Kidney epithelial cell (primary cell): ENCODE measurements around the gene RAD51B. TPM values are rescaled to one million over a fixed set of nuclear protein-coding genes. Genes with fewer than 3 reads are reported as not detected.

Experiments
- DNase-seq: peaks from one replicate; pipeline ENCODE4 v3.0.0-alpha.2; 2010; ENCODE audit warnings: low read depth
- H3K27me3 ChIP-seq: 2 replicates; pipeline ENCODE4 v1.6.0; 2011; ENCODE audit warnings: low read length; ENCODE audit not compliant: control insufficient read depth, insufficient read depth
- H3K36me3 ChIP-seq: 2 replicates; pipeline ENCODE4 v1.5.1; 2011; ENCODE audit warnings: low read length; ENCODE audit not compliant: control insufficient read depth, insufficient read depth
- H3K4me3 ChIP-seq: 2 replicates; pipeline ENCODE4 v1.5.1; 2011; ENCODE audit warnings: low read depth, mild to moderate bottlenecking, control low read depth, low read length
- CTCF ChIP-seq: IDR thresholded peaks from 2 replicates; pipeline ENCODE4 v1.5.1; 2011; ENCODE audit warnings: mild to moderate bottlenecking, moderate library complexity, low read length, control low read depth, inconsistent platforms; ENCODE audit not compliant: insufficient read depth, poor library complexity, severe bottlenecking
- total RNA-seq: library from RNA; depleted of rRNA; stranded (reverse); fragments of >200 nt; gene quantifications from 2 replicates; pipeline ENCODE4 v1.2.3, GENCODE V29; 2015

RAD51B gene
- total RNA-seq, 1 donor from 2014 or later = 9.5 TPM

- Histone ChIP-seq H3K4me3 (no peak overlapping the region), H3K27me3 (no peaks in the 10 kb centered on the region), H3K36me3 (no peaks in the 10 kb centered on the region)
- peak; percentile 100 for DNase-seq
- TF ChIP-seq CTCF = no peak
These were observed 412.9 kb downstream of the RAD51B start for GRCh38 chr14:68232300-68233055.

DNA sequence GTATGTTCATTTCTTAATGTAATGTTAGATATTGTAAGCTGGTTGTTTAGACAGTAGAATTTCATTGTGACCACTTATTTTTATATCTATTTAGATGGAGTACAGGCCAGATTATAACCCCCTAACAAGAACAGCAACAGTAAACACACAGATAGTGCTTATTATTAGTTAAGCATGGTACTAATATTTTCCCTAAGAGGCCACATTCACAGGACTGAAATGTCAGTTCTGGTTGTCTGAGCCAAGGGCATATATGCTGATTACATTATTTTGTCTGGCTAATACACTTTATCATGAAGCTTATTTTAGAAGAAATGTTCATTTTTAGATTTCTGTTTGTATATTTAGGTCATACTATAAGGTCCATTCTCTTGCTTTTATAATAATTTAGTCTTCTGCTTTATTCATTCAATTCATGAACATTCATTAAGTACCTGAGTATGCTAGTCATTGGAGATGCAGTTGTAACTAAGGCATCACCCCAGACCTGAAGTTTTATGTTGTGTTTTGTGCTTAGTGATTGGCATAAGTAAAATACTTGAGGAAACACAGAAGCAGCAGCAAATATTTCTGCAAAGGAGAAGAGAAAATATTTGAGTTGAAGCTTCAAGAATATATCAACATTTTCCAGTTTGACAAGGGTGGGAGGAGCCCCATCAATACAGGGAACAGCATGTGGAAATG is 413.7 kb downstream of the RAD51B start:
- DNase-seq = no peak
- TF ChIP-seq CTCF = no peak
- no peaks in the 10 kb centered on the region for H3K36me3 ChIP-seq
- no peak overlapping the region for H3K4me3 ChIP-seq
- H3K27me3 ChIP-seq = no peaks in the 10 kb centered on the region

DNA sequence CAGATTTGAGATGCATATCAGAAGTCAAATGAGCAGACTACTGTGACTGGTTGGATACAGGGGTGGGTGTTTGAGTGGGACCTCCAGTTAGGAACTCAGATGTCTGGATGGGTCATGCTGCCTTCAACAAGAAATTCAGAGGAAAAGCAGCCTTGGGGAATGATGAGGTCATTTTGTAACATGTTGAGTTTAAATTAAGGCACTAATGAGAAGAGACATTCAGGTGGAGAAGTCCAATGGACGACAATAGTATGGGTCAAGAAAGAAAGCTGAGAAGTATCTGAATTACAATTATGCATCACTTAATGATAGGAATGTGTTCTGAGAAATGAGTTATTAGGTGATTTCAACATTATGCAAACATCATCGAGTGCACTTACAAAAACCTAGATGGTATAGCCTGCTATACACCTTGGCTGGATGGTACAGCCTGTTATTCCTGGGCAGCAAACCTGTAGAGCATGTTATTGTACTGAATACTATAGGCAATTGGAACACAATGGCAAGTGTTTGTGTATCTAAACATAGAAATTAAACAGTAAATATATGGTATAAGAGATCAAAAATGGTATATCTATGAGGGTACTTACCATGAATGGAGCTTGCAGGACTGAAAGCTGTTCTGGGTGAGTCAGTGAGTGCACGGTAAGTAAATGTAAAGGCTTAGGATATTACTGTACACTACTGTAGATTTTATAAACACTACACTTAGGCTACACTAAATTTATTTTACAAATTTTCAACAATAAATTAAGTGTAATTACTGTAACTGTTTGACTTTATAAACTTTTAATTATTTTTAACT is 414.7 kb downstream of the RAD51B start:
- Histone ChIP-seq H3K36me3 (no peaks in the 10 kb centered on the region), H3K27me3 (no peaks in the 10 kb centered on the region), H3K4me3 (no peak overlapping the region)
- DNase-seq = no peak
- no peak for TF ChIP-seq CTCF

DNA sequence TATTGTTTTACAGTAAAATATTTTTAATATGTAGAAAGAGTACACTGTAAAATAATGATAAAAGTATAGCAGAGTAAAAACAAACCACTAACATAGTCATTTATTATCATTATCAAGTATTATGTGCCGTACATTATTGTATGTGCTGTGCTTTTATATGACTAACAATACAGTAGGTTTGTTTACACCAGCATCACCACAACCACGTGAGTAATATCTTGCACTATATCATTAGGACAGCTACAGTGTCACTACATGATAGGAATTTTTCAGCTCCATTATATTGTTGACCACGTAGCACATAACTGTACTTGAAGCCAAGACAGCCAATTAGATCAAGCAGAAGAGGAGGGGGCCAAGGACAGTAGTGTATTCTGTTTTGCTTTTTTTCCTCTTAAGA is 415.4 kb downstream of the RAD51B start:
- Histone ChIP-seq H3K27me3 (no peaks in the 10 kb centered on the region), H3K4me3 (no peak overlapping the region), H3K36me3 (no peaks in the 10 kb centered on the region)
- no peak for DNase-seq
- no peak for TF ChIP-seq CTCF

- H3K36me3 ChIP-seq = no peaks in the 10 kb centered on the region
- H3K4me3 ChIP-seq = no peak overlapping the region
- TF ChIP-seq CTCF = no peak
- no peaks in the 10 kb centered on the region for H3K27me3 ChIP-seq
- DNase-seq = no peak
These were observed 417.2 kb downstream of the RAD51B start for GRCh38 chr14:68236582-68237458.
